Effector CD4-positive, alpha-beta T cell (primary cell): ENCODE data around the gene STX8.

ENCODE experiments used
- DNase-seq: peaks from one replicate; pipeline ENCODE4 v3.0.0-alpha.2; 2020

Gene STX8

DNA sequence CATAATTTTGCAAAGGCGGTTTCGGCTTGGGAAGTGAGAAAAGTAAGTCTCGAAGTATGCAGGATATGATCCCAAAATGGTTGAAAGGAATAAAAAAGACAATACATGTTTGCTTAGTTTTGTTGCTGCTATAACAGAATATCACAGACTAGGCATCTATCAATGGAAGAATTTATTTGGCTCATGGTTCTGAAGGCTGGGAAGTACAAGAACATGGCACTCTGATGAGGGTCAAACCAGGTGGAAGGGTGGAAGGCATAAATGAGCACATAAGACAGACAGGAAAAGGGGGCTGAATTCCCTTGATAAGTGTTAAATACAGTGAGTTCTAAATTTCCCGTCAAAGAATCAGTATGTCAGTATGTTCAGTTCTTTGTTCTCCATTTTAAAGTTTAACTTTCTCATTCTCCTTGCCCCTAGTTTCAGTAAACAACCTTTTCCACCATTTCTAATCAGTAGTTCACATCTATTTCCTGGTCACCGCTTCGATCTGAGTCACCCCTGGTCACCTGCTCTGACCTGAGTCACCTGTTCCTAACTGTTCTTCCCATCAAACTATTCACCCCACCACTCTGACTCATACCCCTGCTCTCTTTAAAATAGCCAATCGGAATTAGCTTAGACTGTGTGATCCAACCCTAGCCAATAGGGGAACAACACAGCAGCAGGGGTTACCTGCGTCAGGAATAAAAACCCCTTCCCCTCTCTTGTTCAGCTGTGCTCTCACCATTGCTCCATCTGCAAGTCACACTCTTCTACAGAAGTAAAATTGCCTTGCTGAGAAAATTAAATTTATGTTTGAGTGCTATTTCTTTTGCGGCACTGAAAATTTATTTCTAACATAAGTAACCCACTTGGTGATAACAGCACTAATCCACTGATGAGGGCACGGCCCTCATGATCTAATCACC lies 240.8 kb downstream of the STX8 start:
- no peak for DNase-seq

DNA sequence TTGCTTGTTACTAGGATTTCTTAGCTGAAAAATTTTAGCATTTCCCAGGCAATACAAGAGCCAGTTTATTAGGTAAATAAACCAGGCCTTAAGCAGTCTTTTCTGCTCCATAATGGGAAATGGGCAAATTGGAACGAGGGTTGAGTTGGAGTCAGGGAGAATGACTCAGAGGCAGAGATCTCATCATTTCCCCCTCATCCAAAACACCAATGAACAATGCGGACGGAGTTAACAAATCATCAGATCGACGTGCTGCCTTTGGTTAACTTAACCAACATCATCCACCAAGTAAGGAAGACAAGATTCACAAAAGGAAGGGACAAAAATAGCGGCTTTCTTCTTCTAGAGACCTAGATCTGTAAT lies 243.5 kb downstream of the STX8 start:
- DNase-seq = no peak

- no peak for DNase-seq
These were observed 244.1 kb downstream of the STX8 start for GRCh38 chr17:9331279-9332131.

DNA sequence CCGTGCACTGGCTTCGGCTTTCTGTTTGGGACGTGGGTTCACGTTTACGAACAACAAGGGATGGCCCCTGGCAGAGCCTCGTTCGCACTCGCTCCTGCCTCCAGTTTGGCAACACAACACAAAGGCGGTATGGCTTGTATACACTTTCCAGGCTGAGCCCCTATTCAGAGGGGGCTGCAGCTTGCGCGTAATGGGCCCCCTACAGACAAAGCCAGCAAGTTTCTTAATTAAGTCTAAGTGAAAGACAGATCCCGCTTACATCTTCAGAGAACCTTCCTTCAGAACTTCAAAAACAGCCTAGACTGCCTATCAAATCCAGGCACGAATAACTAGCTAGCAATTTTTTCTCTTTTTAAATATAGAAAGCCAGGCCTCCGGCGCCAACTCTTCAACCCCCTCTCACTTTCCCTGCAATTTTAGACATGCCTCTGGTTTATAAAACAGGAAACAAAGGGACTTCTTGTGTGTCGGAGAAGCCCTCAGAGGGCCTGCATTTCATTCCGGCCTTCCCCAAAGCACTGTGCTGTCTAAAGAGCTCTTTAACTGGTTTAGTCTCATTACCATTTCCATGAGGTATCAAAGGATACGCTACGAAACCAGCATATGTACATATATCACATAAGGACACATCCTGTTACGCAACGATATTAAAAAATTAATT lies 244.9 kb downstream of the STX8 start:
- DNase-seq = no peak

DNA sequence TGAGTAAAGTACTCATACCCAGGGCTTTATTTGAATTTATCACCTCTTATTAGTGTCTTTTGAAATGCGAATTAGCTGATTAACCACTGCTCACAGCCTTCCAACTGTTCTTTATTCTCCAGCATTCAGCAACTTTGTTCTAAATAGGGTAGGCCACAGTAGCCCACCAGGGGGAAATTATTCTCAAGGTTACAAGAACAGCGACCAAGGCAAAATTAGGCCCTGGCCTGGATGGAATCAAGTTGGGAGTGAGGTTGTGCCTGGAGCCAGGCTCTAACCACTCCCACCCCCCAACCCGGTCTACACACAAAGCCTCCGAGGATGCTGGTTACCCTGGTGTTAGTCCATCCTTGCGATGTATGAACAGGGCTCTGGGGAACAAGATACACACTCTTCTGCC lies 245.5 kb downstream of the STX8 start:
- no peak for DNase-seq

DNA sequence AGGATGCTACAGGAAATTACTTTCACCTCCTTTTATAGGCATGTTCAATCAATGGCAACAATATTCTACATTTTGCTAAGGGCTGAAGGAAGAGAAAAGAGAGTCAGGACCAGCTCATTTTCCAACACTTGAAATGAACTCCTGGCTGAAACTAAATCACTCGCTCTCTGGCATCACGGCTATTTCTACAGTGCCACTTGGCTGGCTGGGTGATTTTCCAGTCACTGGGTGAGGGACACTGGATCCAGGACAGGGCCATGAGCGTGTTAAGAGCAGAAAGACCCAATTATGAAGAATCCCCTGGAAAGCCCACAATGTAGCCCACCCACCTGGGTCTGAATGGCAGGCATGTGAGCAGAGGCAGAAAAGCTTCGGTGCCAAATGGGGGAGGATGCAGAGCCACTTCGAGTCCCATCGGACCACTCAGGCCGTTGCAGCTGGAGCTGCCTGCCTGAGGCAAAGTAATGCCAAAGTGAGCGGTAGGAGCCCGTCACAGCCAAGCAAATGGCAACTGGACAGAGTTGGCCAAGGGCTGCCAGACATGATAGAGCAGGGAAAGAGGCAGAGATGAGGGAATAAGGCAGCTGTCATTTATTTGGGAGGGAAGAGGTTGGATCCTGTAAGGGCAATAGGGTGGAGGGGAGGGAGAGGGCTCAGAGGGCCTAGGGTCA lies 246.2 kb downstream of the STX8 start:
- DNase-seq = no peak

- no peak for DNase-seq
These were observed 250.8 kb downstream of the STX8 start for GRCh38 chr17:9324864-9325263.

DNA sequence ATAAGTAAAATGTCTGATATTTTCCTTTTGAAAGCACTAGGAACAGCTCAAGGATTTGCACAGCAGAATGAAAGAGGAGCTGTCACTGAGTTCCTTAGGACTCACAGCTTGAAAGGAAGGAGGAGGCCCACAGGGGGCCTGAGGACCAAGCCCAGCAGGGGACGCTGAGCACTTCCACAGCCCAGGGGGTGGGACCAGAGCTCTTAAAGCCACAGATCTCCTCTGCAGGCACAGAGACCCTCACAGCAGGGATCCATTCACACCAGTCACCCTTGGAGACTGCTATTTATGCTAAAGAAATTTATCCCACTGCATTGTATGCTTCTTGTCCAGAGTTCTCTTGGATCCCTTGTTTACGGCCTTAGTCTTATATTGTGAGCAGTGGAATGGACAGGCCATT lies 253.3 kb downstream of the STX8 start:
- no peak for DNase-seq

GRCh38 chr17:9321890-9322289 lies 253.7 kb downstream of the STX8 start:
- DNase-seq = no peak

GRCh38 chr17:9315360-9315759 lies 260.3 kb downstream of the STX8 start:
- no peak for DNase-seq

DNA sequence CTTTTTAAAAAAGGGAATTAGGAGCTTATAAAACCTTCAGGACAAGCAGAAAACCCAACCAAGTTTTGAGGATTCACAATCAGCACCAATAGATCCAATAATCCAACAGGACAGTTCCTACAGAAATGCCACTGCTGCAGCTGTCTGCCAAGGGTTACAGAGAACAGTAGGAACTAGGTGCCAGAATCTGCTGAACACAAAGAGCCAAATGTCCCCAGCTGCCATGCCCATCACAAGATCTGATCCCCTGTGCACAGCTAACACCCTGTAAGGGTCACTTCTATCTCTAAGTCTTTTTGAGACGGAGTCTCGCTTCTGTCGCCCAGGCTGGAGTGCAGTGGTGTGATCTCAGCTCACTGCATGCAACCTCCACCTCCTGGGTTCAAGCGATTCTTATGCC lies 262.3 kb downstream of the STX8 start:
- no peak for DNase-seq

- no peak for DNase-seq
These were observed 266.4 kb downstream of the STX8 start for GRCh38 chr17:9309216-9309615.

DNA sequence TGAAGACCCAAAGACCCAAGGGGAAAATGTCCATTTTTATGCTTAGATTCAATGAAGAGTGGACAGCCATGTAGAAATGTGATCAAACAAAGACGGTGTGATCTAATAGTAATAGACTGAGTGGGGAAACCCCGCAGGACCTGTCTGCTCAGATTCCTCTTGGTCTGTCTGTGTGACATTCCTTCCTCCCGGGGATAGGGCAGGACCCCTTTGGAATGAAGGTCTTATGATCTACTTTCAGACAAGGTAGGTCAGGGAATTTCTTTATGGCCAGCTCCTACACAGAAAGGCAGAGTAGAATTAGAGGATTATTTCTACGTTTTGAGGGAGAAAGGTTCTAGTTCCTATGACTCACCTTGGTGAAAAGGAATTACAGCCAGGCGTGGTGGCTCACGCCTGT lies 267.6 kb downstream of the STX8 start:
- DNase-seq = no peak

- no peak for DNase-seq
These were observed 268.2 kb downstream of the STX8 start for GRCh38 chr17:9307313-9307998.

- DNase-seq = no peak
These were observed 269.5 kb downstream of the STX8 start for GRCh38 chr17:9306086-9306485.

GRCh38 chr17:9299695-9300094 lies 275.9 kb downstream of the STX8 start:
- DNase-seq = no peak

DNA sequence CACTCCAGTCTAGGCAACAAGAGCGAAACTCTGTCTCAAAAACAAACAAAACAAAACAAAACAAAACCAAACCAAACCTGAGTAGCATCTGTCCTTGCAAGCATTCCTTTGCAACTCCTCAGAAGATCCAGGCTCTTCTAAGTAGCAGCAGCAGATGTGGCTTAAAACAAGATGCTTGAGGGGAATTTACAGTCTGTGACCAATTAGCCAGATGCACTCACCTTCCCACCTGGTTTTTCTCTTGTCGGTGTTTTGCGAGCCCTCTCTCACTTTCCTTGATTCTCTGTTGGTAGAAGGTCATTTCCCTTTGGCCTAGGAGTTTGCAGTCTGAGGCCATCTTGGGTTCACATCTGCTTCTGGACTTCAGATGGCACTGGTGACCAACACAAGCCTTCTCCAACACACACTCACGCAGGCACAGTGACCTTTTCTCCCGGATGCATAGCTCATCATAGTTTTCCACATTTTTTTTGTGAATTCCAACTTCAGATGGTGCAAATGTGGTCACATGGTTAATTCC lies 276.8 kb downstream of the STX8 start:
- no peak for DNase-seq

- DNase-seq = no peak
These were observed 277.5 kb downstream of the STX8 start for GRCh38 chr17:9298135-9298534.

- no peak for DNase-seq
These were observed 280.9 kb downstream of the STX8 start for GRCh38 chr17:9294661-9295210.

DNA sequence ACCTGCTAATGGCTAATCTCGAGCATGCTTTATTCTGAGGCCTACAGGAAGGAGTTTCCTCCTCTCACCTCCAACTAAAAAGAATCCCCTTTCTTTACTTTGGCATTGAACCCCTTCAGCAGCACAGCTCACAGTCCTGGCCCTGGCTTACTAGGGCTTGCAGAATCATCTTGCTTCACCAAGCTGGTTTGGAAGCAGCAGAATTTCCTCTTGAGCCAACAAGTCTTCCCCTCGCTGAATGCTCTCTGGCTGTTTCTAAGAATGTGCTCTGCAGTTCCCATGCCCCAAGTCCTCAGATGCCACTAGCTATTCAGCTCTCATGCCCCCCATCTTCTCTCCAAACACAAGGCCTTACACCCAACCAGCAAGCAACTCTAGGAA lies 283.1 kb downstream of the STX8 start:
- DNase-seq = no peak

- no peak for DNase-seq
These were observed 283.6 kb downstream of the STX8 start for GRCh38 chr17:9291912-9292560.
